ENCODE measurements around the gene KCNAB1.
"Not testable (repeated sequence)": the region's sequence is repeated elsewhere in the genome, so short reads cannot be mapped to it uniquely, and the experiment has no call there.

Gene KCNAB1

DNA sequence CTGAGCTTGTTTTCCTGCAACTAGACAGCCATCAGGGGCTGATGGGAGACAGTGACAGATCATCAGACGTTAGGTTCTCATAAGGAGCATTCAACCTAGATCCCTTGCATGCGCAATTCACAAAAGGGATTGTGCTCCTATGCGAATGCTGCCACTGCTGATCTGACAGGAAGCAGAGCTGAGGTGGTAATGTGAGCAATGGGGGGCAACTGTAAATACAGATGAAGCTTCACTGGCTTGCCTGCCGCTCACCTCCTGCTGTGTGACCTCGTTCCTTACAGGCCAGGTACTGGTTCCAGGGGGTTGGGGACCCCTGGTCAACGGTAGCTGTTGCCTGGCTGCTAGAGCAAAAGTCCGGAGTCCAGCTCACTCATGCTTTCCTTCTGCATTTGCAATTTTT lies 26.4 kb upstream of the KCNAB1 start (continued):
- TF ChIP-seq, protein P1, sequence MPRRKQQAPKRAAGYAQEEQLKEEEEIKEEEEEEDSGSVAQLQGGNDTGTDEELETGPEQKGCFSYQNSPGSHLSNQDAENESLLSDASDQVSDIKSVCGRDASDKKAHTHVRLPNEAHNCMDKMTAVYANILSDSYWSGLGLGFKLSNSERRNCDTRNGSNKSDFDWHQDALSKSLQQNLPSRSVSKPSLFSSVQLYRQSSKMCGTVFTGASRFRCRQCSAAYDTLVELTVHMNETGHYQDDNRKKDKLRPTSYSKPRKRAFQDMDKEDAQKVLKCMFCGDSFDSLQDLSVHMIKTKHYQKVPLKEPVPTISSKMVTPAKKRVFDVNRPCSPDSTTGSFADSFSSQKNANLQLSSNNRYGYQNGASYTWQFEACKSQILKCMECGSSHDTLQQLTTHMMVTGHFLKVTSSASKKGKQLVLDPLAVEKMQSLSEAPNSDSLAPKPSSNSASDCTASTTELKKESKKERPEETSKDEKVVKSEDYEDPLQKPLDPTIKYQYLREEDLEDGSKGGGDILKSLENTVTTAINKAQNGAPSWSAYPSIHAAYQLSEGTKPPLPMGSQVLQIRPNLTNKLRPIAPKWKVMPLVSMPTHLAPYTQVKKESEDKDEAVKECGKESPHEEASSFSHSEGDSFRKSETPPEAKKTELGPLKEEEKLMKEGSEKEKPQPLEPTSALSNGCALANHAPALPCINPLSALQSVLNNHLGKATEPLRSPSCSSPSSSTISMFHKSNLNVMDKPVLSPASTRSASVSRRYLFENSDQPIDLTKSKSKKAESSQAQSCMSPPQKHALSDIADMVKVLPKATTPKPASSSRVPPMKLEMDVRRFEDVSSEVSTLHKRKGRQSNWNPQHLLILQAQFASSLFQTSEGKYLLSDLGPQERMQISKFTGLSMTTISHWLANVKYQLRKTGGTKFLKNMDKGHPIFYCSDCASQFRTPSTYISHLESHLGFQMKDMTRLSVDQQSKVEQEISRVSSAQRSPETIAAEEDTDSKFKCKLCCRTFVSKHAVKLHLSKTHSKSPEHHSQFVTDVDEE (CRISPR knock-in tag; IDR thresholded peaks at IDR 0.05), result no peak

DNA sequence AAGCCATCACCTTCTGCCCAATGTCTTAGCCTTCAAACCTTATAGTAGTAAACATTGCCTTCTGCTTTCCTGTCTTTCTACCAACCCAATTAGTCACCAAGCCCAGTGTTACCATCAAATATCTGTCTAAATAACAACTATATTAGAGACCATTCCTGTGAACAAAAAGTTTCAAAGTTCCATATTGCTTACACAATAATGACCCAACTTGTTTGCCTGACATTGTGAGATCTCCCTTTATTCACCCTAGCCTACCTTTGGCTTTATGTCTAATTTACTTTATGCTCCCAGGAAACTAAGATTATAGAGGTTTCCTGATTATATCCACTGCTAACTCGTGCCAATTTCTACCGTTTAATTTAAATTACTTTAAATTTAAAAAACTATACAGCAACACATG lies 26.0 kb upstream of the KCNAB1 start:
- no peak for ATAC-seq
- TF ChIP-seq, protein P2, sequence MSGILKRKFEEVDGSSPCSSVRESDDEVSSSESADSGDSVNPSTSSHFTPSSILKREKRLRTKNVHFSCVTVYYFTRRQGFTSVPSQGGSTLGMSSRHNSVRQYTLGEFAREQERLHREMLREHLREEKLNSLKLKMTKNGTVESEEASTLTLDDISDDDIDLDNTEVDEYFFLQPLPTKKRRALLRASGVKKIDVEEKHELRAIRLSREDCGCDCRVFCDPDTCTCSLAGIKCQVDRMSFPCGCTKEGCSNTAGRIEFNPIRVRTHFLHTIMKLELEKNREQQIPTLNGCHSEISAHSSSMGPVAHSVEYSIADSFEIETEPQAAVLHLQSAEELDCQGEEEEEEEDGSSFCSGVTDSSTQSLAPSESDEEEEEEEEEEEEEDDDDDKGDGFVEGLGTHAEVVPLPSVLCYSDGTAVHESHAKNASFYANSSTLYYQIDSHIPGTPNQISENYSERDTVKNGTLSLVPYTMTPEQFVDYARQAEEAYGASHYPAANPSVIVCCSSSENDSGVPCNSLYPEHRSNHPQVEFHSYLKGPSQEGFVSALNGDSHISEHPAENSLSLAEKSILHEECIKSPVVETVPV (CRISPR knock-in tag; IDR thresholded peaks at IDR 0.05), result no peak

DNA sequence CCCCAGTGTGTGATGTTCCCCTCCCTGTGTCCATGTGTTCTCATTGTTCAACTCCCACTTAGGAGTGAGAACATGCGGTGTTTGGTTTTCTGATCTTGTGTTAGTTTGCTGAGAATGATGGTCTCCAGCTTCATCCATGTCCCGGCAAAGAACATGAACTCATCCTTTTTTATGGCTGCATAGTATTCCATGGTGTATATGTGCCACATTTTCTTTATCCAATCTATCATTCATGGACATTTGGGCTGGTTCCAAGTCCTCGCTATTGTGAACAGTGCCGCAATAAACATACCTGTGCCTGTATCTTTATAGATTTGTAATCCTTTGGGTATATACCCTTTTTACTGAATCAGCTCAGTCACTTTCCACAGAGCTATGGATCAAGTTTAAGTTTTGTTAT lies 24.7 kb upstream of the KCNAB1 start:
- not testable (repeated sequence) for ATAC-seq

DNA sequence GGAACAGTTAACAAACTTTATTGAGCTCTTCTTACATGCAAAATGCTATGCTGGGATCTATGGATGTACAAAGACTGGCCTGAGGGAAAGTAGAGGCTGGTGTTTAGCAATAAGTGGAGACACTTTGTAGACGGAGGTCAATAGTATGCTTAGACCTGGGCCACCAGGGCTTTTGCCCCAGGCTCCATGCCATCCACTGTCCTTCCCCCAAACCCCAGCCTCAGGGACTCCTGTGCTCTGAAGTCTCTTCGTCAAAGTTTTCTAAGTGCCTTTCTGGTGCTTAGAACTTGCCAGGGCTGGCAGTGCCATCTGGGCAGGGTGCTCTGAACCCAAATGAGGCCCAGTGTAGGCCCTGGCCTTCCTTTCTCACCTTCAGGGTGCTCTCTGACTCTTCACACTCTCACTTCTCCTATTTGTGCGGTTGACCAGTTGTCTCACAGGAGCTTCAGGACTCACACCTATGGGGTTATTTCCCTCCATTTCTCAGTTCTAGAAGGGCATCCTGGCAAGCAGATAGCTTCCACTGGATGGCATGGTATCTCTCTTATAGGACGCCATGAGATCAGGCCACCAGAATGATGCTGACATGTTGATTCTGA lies 21.8 kb upstream of the KCNAB1 start:
- TF ChIP-seq PPARA (CRISPR knock-in tag; IDR thresholded peaks at IDR 0.05; ENCODE audit: borderline replicate concordance) (no peak), GLIS3 (CRISPR knock-in tag; IDR thresholded peaks at IDR 0.05) (no peak), CSDC2 (CRISPR knock-in tag; IDR thresholded peaks at IDR 0.05) (no peak), RARB (CRISPR knock-in tag; IDR thresholded peaks at IDR 0.05) (no peak), ZFP30 (CRISPR knock-in tag; IDR thresholded peaks at IDR 0.05) (no peak), ISL1 (CRISPR knock-in tag; IDR thresholded peaks at IDR 0.05) (no peak), ZFP3 (CRISPR knock-in tag; IDR thresholded peaks at IDR 0.05) (no peak), OSR1 (CRISPR knock-in tag; IDR thresholded peaks at IDR 0.05) (no peak), ARNTL (CRISPR knock-in tag; IDR thresholded peaks at IDR 0.05; ENCODE audit: borderline replicate concordance, low read depth) (no peak), BACH2 (CRISPR knock-in tag; IDR thresholded peaks at IDR 0.05; ENCODE audit: borderline replicate concordance) (no peak), TCF4 (CRISPR knock-in tag; IDR thresholded peaks at IDR 0.05; ENCODE audit: borderline replicate concordance) (no peak)
- TF ChIP-seq, protein P3, sequence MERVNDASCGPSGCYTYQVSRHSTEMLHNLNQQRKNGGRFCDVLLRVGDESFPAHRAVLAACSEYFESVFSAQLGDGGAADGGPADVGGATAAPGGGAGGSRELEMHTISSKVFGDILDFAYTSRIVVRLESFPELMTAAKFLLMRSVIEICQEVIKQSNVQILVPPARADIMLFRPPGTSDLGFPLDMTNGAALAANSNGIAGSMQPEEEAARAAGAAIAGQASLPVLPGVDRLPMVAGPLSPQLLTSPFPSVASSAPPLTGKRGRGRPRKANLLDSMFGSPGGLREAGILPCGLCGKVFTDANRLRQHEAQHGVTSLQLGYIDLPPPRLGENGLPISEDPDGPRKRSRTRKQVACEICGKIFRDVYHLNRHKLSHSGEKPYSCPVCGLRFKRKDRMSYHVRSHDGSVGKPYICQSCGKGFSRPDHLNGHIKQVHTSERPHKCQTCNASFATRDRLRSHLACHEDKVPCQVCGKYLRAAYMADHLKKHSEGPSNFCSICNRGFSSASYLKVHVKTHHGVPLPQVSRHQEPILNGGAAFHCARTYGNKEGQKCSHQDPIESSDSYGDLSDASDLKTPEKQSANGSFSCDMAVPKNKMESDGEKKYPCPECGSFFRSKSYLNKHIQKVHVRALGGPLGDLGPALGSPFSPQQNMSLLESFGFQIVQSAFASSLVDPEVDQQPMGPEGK (CRISPR knock-in tag; IDR thresholded peaks at IDR 0.05; ENCODE audit: borderline replicate concordance), result no peak
- no peak for ATAC-seq

DNA sequence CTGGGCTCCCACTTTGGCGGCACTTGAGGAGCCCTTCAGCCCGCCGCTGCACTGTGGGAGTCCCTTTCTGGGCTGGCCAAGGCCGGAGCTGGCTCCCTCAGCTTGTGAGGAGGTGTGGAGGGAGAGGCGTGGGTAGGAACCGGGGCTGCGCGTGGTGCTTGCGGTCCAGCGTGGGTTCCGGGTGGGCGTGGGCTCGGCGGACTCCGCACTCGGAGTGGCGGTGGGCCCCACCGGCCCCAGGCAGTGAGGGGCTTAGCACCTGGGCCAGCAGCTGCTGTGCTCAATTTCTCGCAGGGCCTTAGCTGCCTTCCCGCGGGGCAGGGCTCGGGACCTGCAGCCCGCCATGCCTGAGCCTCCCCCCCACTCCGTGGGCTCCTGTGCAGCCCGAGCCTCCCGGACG lies 21.0 kb upstream of the KCNAB1 start:
- not testable (repeated sequence) for ATAC-seq

DNA sequence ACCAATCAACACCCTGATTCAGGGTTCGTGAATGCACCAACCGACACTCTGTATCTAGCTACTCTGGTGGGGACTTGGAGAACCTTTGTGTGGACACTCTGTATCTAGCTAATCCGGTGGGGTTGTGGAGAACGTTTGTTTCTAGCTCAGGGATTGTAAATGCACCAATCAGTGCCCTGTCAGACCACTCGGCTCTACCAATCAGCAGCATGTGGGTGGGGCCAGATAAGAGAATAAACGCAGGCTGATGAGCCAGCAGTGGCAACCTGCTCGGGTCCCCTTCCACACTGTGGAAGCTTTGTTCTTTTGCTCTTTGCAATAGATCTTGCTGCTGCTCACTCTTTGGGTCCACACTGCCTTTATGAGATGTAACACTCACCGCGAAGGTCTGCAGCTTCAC lies 20.4 kb upstream of the KCNAB1 start:
- not testable (repeated sequence) for ATAC-seq

DNA sequence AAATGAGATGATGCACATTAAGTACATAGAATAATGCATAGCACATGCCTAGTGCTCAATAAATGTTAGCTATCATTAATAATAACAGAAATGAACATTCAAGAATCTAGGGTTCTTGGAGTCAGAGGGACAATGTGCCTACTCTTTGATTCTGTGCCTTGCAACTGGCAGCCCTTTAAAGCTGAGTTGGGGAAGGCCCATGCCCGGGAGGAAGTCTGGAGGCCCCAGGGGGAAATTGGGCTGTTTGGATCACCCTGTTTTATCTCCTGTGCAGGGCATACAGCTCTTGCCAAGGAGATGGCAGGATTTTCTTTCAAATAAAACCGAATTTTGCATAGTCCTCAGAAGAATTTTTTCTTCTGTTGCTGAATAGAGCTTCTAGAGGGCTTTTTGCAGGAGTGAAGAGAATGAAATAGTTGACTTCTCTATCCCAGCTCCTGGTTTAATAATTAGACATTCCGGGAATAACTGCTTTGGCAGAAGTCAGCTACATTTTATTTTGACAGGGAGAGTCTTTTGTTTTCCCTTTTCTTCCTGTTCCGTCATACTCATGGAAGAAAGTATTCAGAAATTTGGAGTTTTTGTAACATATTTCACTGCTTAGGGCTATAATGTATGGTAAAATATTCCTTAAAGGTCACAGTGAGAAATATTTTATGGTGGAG lies 18.0 kb upstream of the KCNAB1 start:
- ATAC-seq, result no peak
- no peak for TF ChIP-seq ESRRG (CRISPR knock-in tag; IDR thresholded peaks at IDR 0.05)
- TF ChIP-seq, protein P1 (CRISPR knock-in tag; IDR thresholded peaks at IDR 0.05), result no peak
- no peak for TF ChIP-seq TCF4 (CRISPR knock-in tag; IDR thresholded peaks at IDR 0.05; ENCODE audit: borderline replicate concordance)
- TF ChIP-seq, protein P2 (CRISPR knock-in tag; IDR thresholded peaks at IDR 0.05), result no peak
- no peak for TF ChIP-seq ZNF70 (CRISPR knock-in tag; IDR thresholded peaks at IDR 0.05)
- no peak for TF ChIP-seq BACH2 (CRISPR knock-in tag; IDR thresholded peaks at IDR 0.05; ENCODE audit: borderline replicate concordance)
- no peak for TF ChIP-seq ZC3H10 (CRISPR knock-in tag; IDR thresholded peaks at IDR 0.05)
- TF ChIP-seq ZFP3 (CRISPR knock-in tag; IDR thresholded peaks at IDR 0.05), result no peak
- no peak for TF ChIP-seq TOX (CRISPR knock-in tag; IDR thresholded peaks at IDR 0.05; ENCODE audit: borderline replicate concordance)
- TF ChIP-seq, protein P3 (CRISPR knock-in tag; IDR thresholded peaks at IDR 0.05; ENCODE audit: borderline replicate concordance), result no peak
